Skeletal muscle satellite cell (primary cell): ENCODE measurements around the gene ARFGAP2.
"Not testable (repeated sequence)": the region's sequence is repeated elsewhere in the genome, so short reads cannot be mapped to it uniquely, and the experiment has no call there.

Source experiments
- H3K27me3 ChIP-seq: 2 replicates; pipeline ENCODE4 v1.7.0; 2013; ENCODE audit warnings: low read length; ENCODE audit not compliant: control insufficient read depth, insufficient read depth
- H3K36me3 ChIP-seq: 2 replicates; pipeline ENCODE4 v1.7.0; 2013; ENCODE audit warnings: mild to moderate bottlenecking, control low read depth, low read length; ENCODE audit not compliant: insufficient read depth
- H3K4me1 ChIP-seq: 2 replicates; pipeline ENCODE4 v1.7.0; 2013; ENCODE audit warnings: low read length; ENCODE audit not compliant: control insufficient read depth, insufficient read depth
- H3K4me2 ChIP-seq: 2 replicates; pipeline ENCODE4 v1.7.0; 2013; ENCODE audit warnings: mild to moderate bottlenecking, low read length
- H3K4me3 ChIP-seq: 2 replicates; pipeline ENCODE4 v1.7.0; 2013; ENCODE audit warnings: low read length
- H3K9ac ChIP-seq: 2 replicates; pipeline ENCODE4 v1.7.0; 2013; ENCODE audit warnings: mild to moderate bottlenecking, low read depth, low read length, moderate library complexity
- H3K9me3 ChIP-seq: replicated peaks from 2 replicates; pipeline ENCODE4 v1.7.0; 2013; ENCODE audit warnings: mild to moderate bottlenecking, control low read depth, low read length

ARFGAP2 gene

GRCh38 chr11:47207459-47207858, 30.8 kb upstream of the ARFGAP2 start:
- H3K9ac ChIP-seq, result no peak overlapping the region
- no peak overlapping the region for H3K4me2 ChIP-seq
- peaks cover 8% of the 10 kb centered on the region for H3K4me1 ChIP-seq
- H3K4me3 ChIP-seq, result no peak overlapping the region
- no peaks in the 10 kb centered on the region for H3K36me3 ChIP-seq
- H3K9me3 ChIP-seq, result no peaks in the 10 kb centered on the region
- peaks cover 1% of the 10 kb centered on the region for H3K27me3 ChIP-seq

- not testable (repeated sequence) for H3K9me3 ChIP-seq, H3K36me3 ChIP-seq, H3K4me3 ChIP-seq, H3K4me2 ChIP-seq, H3K27me3 ChIP-seq, H3K9ac ChIP-seq, H3K4me1 ChIP-seq
Observed at GRCh38 chr11:47206577-47206976, 29.9 kb upstream of the ARFGAP2 start.

- no peak overlapping the region for H3K4me3 ChIP-seq
- H3K9me3 ChIP-seq, result no peaks in the 10 kb centered on the region
- H3K27me3 ChIP-seq, result peaks cover 11% of the 10 kb centered on the region
- H3K9ac ChIP-seq, result no peak overlapping the region
- no peaks in the 10 kb centered on the region for H3K36me3 ChIP-seq
- no peak overlapping the region for H3K4me2 ChIP-seq
- H3K4me1 ChIP-seq, result peaks cover 8% of the 10 kb centered on the region
Observed at GRCh38 chr11:47204637-47204989, 27.9 kb upstream of the ARFGAP2 start.

GRCh38 chr11:47202576-47202975, 25.9 kb upstream of the ARFGAP2 start:
- H3K9me3 ChIP-seq, result no peaks in the 10 kb centered on the region
- H3K4me1 ChIP-seq, result peaks cover 8% of the 10 kb centered on the region
- H3K4me3 ChIP-seq, result no peak overlapping the region
- peaks cover 11% of the 10 kb centered on the region for H3K27me3 ChIP-seq
- H3K9ac ChIP-seq, result no peak overlapping the region
- no peaks in the 10 kb centered on the region for H3K36me3 ChIP-seq
- H3K4me2 ChIP-seq, result no peak overlapping the region

- Histone ChIP-seq H3K4me1 (peaks cover 8% of the 10 kb centered on the region), H3K4me2 (no peak overlapping the region), H3K4me3 (no peak overlapping the region), H3K36me3 (no peaks in the 10 kb centered on the region), H3K9ac (no peak overlapping the region), H3K9me3 (no peaks in the 10 kb centered on the region), H3K27me3 (peaks cover 11% of the 10 kb centered on the region)
Observed at GRCh38 chr11:47201015-47201414, 24.3 kb upstream of the ARFGAP2 start.

- not testable (repeated sequence) for H3K4me3 ChIP-seq, H3K36me3 ChIP-seq, H3K9me3 ChIP-seq, H3K4me2 ChIP-seq, H3K9ac ChIP-seq, H3K4me1 ChIP-seq
- H3K27me3 ChIP-seq, result peaks cover 14% of the 10 kb centered on the region
Observed at GRCh38 chr11:47198161-47198560, 21.5 kb upstream of the ARFGAP2 start.

GRCh38 chr11:47192111-47192510, 15.4 kb upstream of the ARFGAP2 start:
- Histone ChIP-seq H3K9me3 (no peaks in the 10 kb centered on the region), H3K4me2 (no peak overlapping the region), H3K27me3 (peaks cover 2% of the 10 kb centered on the region), H3K4me1 (peaks cover 18% of the 10 kb centered on the region), H3K9ac (no peak overlapping the region), H3K4me3 (no peak overlapping the region), H3K36me3 (no peaks in the 10 kb centered on the region)

GRCh38 chr11:47191137-47191536, 14.5 kb upstream of the ARFGAP2 start:
- H3K4me1 ChIP-seq, result peaks cover 25% of the 10 kb centered on the region
- H3K9me3 ChIP-seq, H3K9ac ChIP-seq, H3K4me3 ChIP-seq, H3K27me3 ChIP-seq, H3K4me2 ChIP-seq, H3K36me3 ChIP-seq: not testable (repeated sequence)

- no peaks in the 10 kb centered on the region for H3K36me3 ChIP-seq
- no peaks in the 10 kb centered on the region for H3K27me3 ChIP-seq
- H3K9me3 ChIP-seq, result no peaks in the 10 kb centered on the region
- peaks cover 40% of the 10 kb centered on the region for H3K4me1 ChIP-seq
- H3K4me2 ChIP-seq, result peak overlapping the region; percentile 0
- H3K9ac ChIP-seq, result no peak overlapping the region
- no peak overlapping the region for H3K4me3 ChIP-seq
Observed at GRCh38 chr11:47189100-47189834, 12.6 kb upstream of the ARFGAP2 start.

GRCh38 chr11:47188259-47188658, 11.6 kb upstream of the ARFGAP2 start:
- H3K4me2 ChIP-seq, result no peak overlapping the region
- H3K9ac ChIP-seq, result no peak overlapping the region
- no peaks in the 10 kb centered on the region for H3K36me3 ChIP-seq
- H3K9me3 ChIP-seq, result no peaks in the 10 kb centered on the region
- peaks cover 40% of the 10 kb centered on the region for H3K4me1 ChIP-seq
- H3K27me3 ChIP-seq, result no peaks in the 10 kb centered on the region
- H3K4me3 ChIP-seq, result no peak overlapping the region

- H3K9me3 ChIP-seq, result no peaks in the 10 kb centered on the region
- H3K36me3 ChIP-seq, result no peaks in the 10 kb centered on the region
- peaks cover 40% of the 10 kb centered on the region for H3K4me1 ChIP-seq
- H3K9ac ChIP-seq, result no peak overlapping the region
- H3K27me3 ChIP-seq, result no peaks in the 10 kb centered on the region
- peak overlapping the region; percentile 77 for H3K4me3 ChIP-seq
- peak overlapping the region; percentile 94 for H3K4me2 ChIP-seq
Observed at GRCh38 chr11:47187723-47188122, 11.0 kb upstream of the ARFGAP2 start.
